ENCODE results near the gene TRNAU1AP. TPM values are rescaled to one million over a fixed set of nuclear protein-coding genes. Genes with fewer than 3 reads are reported as not detected.
"Not testable (repeated sequence)": the region's sequence is repeated elsewhere in the genome, so short reads cannot be mapped to it uniquely, and the experiment has no call there.

The TRNAU1AP gene
- total RNA-seq, 4 donors from 2014 or later = 19.4 to 34.1 (median 23.2) TPM

DNA sequence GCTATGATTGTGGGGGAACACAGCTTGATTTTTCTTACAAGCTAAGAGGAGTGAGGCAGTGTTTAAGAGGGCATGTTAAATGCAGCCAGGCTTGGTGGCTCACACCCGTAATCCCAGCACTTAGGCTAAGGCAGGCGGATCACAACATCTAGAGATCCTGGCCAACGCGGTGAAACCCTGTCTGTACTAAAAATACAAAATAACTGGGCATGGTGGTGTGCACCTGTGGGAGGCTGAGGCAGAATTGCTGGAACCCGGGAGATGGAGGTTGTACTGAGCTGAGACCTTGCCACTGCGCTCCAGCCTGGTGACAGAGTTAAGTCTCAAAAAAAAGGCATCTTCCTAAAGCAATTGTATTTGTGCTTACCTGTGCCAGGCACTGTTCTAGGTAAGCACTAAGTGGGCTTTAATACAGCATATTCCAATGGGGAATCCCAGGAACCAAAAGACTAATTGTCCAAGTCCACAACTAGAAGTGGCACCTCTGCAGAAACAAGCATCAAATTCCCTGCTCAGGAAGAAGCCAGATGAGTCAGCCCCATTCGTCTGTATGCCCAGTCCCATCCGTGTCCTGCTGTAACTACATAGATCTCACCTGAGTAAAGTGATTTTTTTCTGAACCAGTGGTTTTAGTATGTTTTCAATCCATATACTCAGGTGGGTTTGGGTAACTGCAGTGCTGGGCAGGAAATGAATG lies 42.5 kb upstream of the TRNAU1AP start:
- peak overlapping the region in 1 of 4 donors; percentile 59 for H3K27ac ChIP-seq (replicated peaks in 1 of 4)
- peaks cover 32 to 69% (median 54%) of the 10 kb centered on the region in 4 donors for H3K4me1 ChIP-seq
- peak overlapping the region in 1 of 4 donors; percentile 0 for H3K4me3 ChIP-seq
- no peaks in the 10 kb centered on the region for H3K9me3 ChIP-seq
- TF ChIP-seq POLR2A (IDR thresholded peaks at IDR 0.05; ENCODE audit: low read depth) (no peak), EP300 (IDR thresholded peaks at IDR 0.05) (no peak), POLR2AphosphoS5 (IDR thresholded peaks at IDR 0.05) (no peak)
- TF ChIP-seq, protein P1, sequence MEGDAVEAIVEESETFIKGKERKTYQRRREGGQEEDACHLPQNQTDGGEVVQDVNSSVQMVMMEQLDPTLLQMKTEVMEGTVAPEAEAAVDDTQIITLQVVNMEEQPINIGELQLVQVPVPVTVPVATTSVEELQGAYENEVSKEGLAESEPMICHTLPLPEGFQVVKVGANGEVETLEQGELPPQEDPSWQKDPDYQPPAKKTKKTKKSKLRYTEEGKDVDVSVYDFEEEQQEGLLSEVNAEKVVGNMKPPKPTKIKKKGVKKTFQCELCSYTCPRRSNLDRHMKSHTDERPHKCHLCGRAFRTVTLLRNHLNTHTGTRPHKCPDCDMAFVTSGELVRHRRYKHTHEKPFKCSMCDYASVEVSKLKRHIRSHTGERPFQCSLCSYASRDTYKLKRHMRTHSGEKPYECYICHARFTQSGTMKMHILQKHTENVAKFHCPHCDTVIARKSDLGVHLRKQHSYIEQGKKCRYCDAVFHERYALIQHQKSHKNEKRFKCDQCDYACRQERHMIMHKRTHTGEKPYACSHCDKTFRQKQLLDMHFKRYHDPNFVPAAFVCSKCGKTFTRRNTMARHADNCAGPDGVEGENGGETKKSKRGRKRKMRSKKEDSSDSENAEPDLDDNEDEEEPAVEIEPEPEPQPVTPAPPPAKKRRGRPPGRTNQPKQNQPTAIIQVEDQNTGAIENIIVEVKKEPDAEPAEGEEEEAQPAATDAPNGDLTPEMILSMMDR (IDR thresholded peaks at IDR 0.05) = no peak
- H3K27me3 ChIP-seq = no peaks in the 10 kb centered on the region
- no peak for DNase-seq (ENCODE audit: extremely low spot score)
- H3K36me3 ChIP-seq = peaks cover 52 to 79% (median 75%) of the 10 kb centered on the region in 4 donors
- WGBS = 62% methylated on average over 8 of the region's 8 CpGs
- intact Hi-C loops (cut with DNase I) = no loop called here

DNA sequence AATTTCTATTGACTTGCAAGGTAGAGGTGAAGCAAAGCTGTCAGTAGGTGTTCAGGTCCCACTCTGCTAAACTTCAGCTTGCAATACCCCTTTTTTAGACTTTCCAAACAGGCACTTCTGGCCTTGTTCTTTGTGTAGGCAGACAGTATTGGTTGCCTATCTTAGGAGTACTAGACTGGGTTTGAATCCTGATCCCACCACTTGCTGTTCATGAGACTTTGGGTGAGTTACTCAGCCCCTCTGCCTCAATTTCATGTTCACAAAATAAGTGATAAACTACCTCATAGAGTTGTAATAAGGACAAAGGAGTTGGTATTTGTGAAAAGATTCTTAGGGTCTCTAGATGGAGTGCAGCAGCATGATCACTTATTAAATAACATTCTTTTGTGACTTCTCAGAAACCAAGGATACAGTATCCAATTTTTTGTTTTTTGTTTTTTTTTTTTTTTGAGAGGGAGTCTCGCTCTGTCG lies 41.9 kb upstream of the TRNAU1AP start:
- DNase-seq (ENCODE audit: extremely low spot score) = no peak
- H3K27me3 ChIP-seq = no peaks in the 10 kb centered on the region
- H3K9me3 ChIP-seq = no peaks in the 10 kb centered on the region
- 96% methylated on average over 2 of the region's 2 CpGs for WGBS
- H3K36me3 ChIP-seq = peaks cover 52 to 85% (median 76%) of the 10 kb centered on the region in 4 donors
- peaks cover 32 to 68% (median 54%) of the 10 kb centered on the region in 4 donors for H3K4me1 ChIP-seq
- TF ChIP-seq POLR2AphosphoS5 (IDR thresholded peaks at IDR 0.05) = no peak
- TF ChIP-seq EP300 (IDR thresholded peaks at IDR 0.05) = no peak
- TF ChIP-seq POLR2A (IDR thresholded peaks at IDR 0.05; ENCODE audit: low read depth) = no peak
- TF ChIP-seq, protein P1 (IDR thresholded peaks at IDR 0.05) = no peak
- intact Hi-C loops (cut with DNase I) = no loop called here
- no peak overlapping the region for H3K27ac ChIP-seq (replicated peaks in 1 of 4)
- H3K4me3 ChIP-seq = no peak overlapping the region

- WGBS = 83% methylated on average over 7 of the region's 7 CpGs
- no peak for DNase-seq (ENCODE audit: extremely low spot score)
- Histone ChIP-seq H3K36me3 (peaks cover 52 to 86% (median 76%) of the 10 kb centered on the region in 4 donors), H3K9me3 (no peaks in the 10 kb centered on the region), H3K4me1 (peaks cover 29 to 61% (median 50%) of the 10 kb centered on the region in 4 donors), H3K4me3 (no peak overlapping the region), H3K27me3 (no peaks in the 10 kb centered on the region), H3K27ac (replicated peaks in 1 of 4) (no peak overlapping the region)
- TF ChIP-seq POLR2A (IDR thresholded peaks at IDR 0.05; ENCODE audit: low read depth) (no peak), POLR2AphosphoS5 (IDR thresholded peaks at IDR 0.05) (no peak), EP300 (IDR thresholded peaks at IDR 0.05) (no peak)
- TF ChIP-seq, protein P1 (IDR thresholded peaks at IDR 0.05) = no peak
- intact Hi-C loops (cut with DNase I) = no loop called here
These were observed 40.8 kb upstream of the TRNAU1AP start for GRCh38 chr1:28512058-28512611.

DNA sequence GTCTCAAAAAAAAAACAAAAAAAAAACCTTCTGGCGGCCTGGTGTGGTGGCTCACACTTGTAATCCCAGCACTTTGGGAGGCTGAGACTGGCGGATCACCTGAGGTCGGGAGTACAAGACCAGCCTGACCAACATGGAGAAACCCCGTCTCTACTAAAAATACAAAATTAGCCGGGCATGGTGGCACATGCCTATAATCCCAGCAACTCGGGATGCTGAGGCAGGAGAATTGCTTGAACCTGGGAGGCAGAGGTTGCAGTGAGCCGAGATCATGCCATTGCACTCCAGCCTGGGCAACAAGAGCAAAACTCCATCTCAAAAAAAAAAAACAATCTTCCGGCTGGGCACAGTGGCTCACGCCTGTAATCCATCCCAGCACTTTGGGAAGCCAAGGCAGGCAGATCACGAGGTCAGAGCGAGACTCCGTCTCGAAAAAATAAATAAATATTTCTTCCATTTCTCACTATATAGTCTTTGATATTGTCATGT lies 38.4 kb upstream of the TRNAU1AP start:
- H3K27me3 ChIP-seq; H3K9me3 ChIP-seq; H3K4me3 ChIP-seq; H3K27ac ChIP-seq (replicated peaks in 1 of 4); intact Hi-C loops (cut with DNase I); DNase-seq (ENCODE audit: extremely low spot score): not testable (repeated sequence)
- Histone ChIP-seq H3K4me1 (peaks cover 15 to 57% (median 42%) of the 10 kb centered on the region in 4 donors), H3K36me3 (peaks cover 38 to 67% (median 60%) of the 10 kb centered on the region in 4 donors)
- WGBS = 96% methylated on average over 13 of the region's 13 CpGs

DNA sequence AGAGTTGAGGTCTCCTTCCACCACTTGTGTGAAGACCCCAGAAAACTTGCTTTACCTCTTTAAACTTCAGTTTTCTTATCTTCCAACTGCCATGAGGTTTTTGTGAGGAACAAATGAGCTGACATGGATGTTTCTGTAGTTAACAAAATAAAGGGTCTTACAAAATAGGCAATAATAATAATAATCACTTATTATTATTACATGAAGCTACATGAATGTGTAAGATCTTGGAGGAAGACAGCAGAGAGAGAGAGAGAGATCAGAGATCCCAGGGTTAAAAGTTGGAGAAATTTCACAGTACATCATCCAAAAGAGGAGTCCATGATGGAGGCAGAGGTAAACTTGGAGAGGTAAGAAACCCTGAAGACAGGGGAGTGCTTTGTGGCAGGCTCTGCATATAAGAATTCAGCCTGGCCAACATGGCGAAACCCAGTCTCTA lies 36.3 kb upstream of the TRNAU1AP start:
- Histone ChIP-seq H3K27me3 (no peaks in the 10 kb centered on the region), H3K27ac (replicated peaks in 1 of 4) (no peak overlapping the region), H3K36me3 (peaks cover 19 to 46% (median 39%) of the 10 kb centered on the region in 4 donors), H3K4me1 (peaks cover 9 to 37% (median 24%) of the 10 kb centered on the region in 4 donors), H3K9me3 (no peaks in the 10 kb centered on the region), H3K4me3 (no peak overlapping the region)
- intact Hi-C loops (cut with DNase I) = loop anchor here (2.0 to 5.0 kb wide), 3 partner anchors 36 to 361 kb away; partner anchors contain the start of gene TRNAU1AP
- 88% methylated on average over 1 of the region's 1 CpG for WGBS
- no peak for TF ChIP-seq EP300 (IDR thresholded peaks at IDR 0.05)
- no peak for TF ChIP-seq POLR2AphosphoS5 (IDR thresholded peaks at IDR 0.05)
- TF ChIP-seq, protein P1 (IDR thresholded peaks at IDR 0.05) = no peak
- TF ChIP-seq POLR2A (IDR thresholded peaks at IDR 0.05; ENCODE audit: low read depth) = no peak
- no peak for DNase-seq (ENCODE audit: extremely low spot score)
